Epithelial cell of prostate (primary cell): ENCODE data around the gene GSTA1.
A peak's percentile ranks its signal among the peaks of the same experiment; 100 is the strongest.
"Not testable (repeated sequence)": the region's sequence is repeated elsewhere in the genome, so short reads cannot be mapped to it uniquely, and the experiment has no call there.

Experiments
- DNase-seq: peaks from one replicate; pipeline ENCODE4 v3.0.0-alpha.2; 2011; ENCODE audit warnings: low read depth, low spot score
- H3K27ac ChIP-seq: fragments of 450-650 bp; 2 replicates; pipeline ENCODE4 v1.5.1; 2017; ENCODE audit warnings: mild to moderate bottlenecking

The GSTA1 gene

GRCh38 chr6:52803668-52804255 is at the start of gene GSTA1:
TSS of gene GSTA1 (minus strand) at chr6:52803816. CDS start at chr6:52799267, 4,549 bp downstream.
- not testable (repeated sequence) for DNase-seq, H3K27ac ChIP-seq

- DNase-seq: no peak
- H3K27ac ChIP-seq: no peak overlapping the region
Observed at GRCh38 chr6:52849137-52849536, 45.5 kb upstream of the GSTA1 start.

GRCh38 chr6:52846002-52846401 is 42.4 kb upstream of the GSTA1 start:
- DNase-seq: no peak
- no peak overlapping the region for H3K27ac ChIP-seq

- no peak for DNase-seq
- no peak overlapping the region for H3K27ac ChIP-seq
Observed at GRCh38 chr6:52843605-52844004, 40.0 kb upstream of the GSTA1 start.

GRCh38 chr6:52840763-52841585 is 37.4 kb upstream of the GSTA1 start, which contains the start of gene GSTA5:
TSS of gene GSTA5 (minus strand) at chr6:52840813.
- no peak within 1 kb of the TSS for H3K27ac ChIP-seq
- peak; percentile 18 for DNase-seq

GRCh38 chr6:52839124-52840055 is 35.8 kb upstream of the GSTA1 start:
- DNase-seq: peak; percentile 66
- no peak overlapping the region for H3K27ac ChIP-seq

- H3K27ac ChIP-seq: no peak overlapping the region
- DNase-seq: no peak
Observed at GRCh38 chr6:52834481-52834880, 30.9 kb upstream of the GSTA1 start.

GRCh38 chr6:52830869-52831268 is 27.3 kb upstream of the GSTA1 start:
- not testable (repeated sequence) for DNase-seq, H3K27ac ChIP-seq

- no peak overlapping the region for H3K27ac ChIP-seq
- DNase-seq: no peak
Observed at GRCh38 chr6:52829046-52829817, 25.6 kb upstream of the GSTA1 start.

GRCh38 chr6:52828621-52829020 is 25.0 kb upstream of the GSTA1 start:
- not testable (repeated sequence) for DNase-seq

GRCh38 chr6:52827073-52827783 is 23.6 kb upstream of the GSTA1 start:
- not testable (repeated sequence) for DNase-seq, H3K27ac ChIP-seq

More at GRCh38 chr6:52828621-52829020, 25.0 kb upstream of the GSTA1 start:
- H3K27ac ChIP-seq: not testable (repeated sequence)

- no peak for DNase-seq
- no peak overlapping the region for H3K27ac ChIP-seq
Observed at GRCh38 chr6:52826513-52826912, 22.9 kb upstream of the GSTA1 start.

- DNase-seq, H3K27ac ChIP-seq: not testable (repeated sequence)
Observed at GRCh38 chr6:52825900-52826459, 22.4 kb upstream of the GSTA1 start.

GRCh38 chr6:52825270-52825793 is 21.7 kb upstream of the GSTA1 start:
- H3K27ac ChIP-seq, DNase-seq: not testable (repeated sequence)

GRCh38 chr6:52821842-52822241 is 18.2 kb upstream of the GSTA1 start:
- no peak for DNase-seq
- H3K27ac ChIP-seq: no peak overlapping the region

- no peak overlapping the region for H3K27ac ChIP-seq
- DNase-seq: no peak
Observed at GRCh38 chr6:52820198-52820597, 16.6 kb upstream of the GSTA1 start.

GRCh38 chr6:52815167-52816092 is 11.8 kb upstream of the GSTA1 start:
- no peak for DNase-seq

More at GRCh38 chr6:52815167-52816092, 11.8 kb upstream of the GSTA1 start:
- no peak overlapping the region for H3K27ac ChIP-seq
